ENCODE data around the gene CCP110. TPM values are rescaled to one million over a fixed set of nuclear protein-coding genes. Genes with fewer than 3 reads are reported as not detected.

Gene CCP110
- total and polyA plus RNA-seq, 2 of the 13 experiments (the other 11 are each of a cell fraction or from before 2014, with no cell fraction given): 10.0 to 11.1 TPM

DNA sequence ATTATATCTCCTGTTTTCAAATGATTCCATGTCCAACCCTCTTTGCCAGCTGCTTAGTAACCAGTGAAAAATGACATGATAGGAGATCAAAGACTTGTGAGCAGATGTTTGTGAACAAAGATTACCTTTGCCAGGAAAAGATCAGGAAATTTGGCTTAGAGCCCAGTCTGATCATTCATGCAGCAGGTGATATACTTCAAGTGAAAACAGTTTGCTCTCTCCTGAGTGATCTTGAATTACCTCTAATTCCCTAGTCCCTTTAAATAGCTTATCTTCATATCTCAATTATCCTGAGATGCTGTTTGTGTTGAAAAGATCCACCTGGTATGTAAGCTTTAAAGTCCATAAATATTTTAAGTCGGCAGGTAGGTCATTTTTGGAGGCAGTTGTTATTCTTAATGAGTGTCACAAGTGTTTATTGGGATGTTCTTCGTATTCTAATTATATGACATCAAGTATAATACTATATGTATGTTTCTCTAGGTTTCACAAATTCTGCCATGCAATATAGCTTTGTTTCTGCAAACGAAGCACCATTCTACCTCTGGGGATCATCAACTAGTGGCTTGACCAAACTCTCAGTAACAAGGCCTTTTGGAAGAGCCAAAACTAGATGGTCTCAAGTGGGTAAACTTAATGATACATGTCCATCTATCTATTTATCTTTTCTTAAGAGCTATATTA lies 18.5 kb downstream of the CCP110 start (continued):
- TF ChIP-seq, protein P1, sequence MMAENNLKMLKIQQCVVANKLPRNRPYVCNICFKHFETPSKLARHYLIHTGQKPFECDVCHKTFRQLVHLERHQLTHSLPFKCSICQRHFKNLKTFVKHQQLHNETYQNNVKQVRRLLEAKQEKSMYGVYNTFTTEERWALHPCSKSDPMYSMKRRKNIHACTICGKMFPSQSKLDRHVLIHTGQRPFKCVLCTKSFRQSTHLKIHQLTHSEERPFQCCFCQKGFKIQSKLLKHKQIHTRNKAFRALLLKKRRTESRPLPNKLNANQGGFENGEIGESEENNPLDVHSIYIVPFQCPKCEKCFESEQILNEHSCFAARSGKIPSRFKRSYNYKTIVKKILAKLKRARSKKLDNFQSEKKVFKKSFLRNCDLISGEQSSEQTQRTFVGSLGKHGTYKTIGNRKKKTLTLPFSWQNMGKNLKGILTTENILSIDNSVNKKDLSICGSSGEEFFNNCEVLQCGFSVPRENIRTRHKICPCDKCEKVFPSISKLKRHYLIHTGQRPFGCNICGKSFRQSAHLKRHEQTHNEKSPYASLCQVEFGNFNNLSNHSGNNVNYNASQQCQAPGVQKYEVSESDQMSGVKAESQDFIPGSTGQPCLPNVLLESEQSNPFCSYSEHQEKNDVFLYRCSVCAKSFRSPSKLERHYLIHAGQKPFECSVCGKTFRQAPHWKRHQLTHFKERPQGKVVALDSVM (CRISPR knock-in tag; IDR thresholded peaks at IDR 0.05): no peak
- TF ChIP-seq ZSCAN12 (CRISPR knock-in tag; IDR thresholded peaks at IDR 0.05) (no peak), ZMAT5 (CRISPR knock-in tag; IDR thresholded peaks at IDR 0.05; ENCODE audit: borderline replicate concordance, low read depth) (no peak), MBNL3 (CRISPR knock-in tag; conservative IDR thresholded peaks at IDR 0.05) (no peak), PRDM10 (CRISPR knock-in tag; IDR thresholded peaks at IDR 0.05; ENCODE audit: low read depth) (peak; percentile 51; the same call in 1 of the 2 replicates), MXD4 (CRISPR knock-in tag; IDR thresholded peaks at IDR 0.05) (0 out of 2 replicates have a peak, but pooled peaks have one; percentile 48), ZNF703 (CRISPR knock-in tag; IDR thresholded peaks at IDR 0.05; ENCODE audit: borderline replicate concordance) (no peak), SOX6 (IDR thresholded peaks at IDR 0.05) (no peak), SOX6 (CRISPR knock-in tag; IDR thresholded peaks at IDR 0.05) (peak; percentile 95), ZNF224 (CRISPR knock-in tag; IDR thresholded peaks at IDR 0.05) (no peak), THYN1 (CRISPR knock-in tag; IDR thresholded peaks at IDR 0.05; ENCODE audit: borderline replicate concordance, low read depth) (0 out of 2 replicates have a peak, but pooled peaks have one; percentile 61), SSRP1 (CRISPR knock-in tag; IDR thresholded peaks at IDR 0.05) (no peak), ZBTB43 (CRISPR knock-in tag; conservative IDR thresholded peaks at IDR 0.05) (peak; percentile 99), PAX8 (CRISPR knock-in tag; IDR thresholded peaks at IDR 0.05; ENCODE audit: borderline replicate concordance) (peak; percentile 91; the same call in 1 of the 2 replicates), NONO (IDR thresholded peaks at IDR 0.05) (no peak), NONO (CRISPR knock-in tag; conservative IDR thresholded peaks at IDR 0.05) (no peak; the same call in 1 of the 2 replicates)
- TF ChIP-seq, protein P2, sequence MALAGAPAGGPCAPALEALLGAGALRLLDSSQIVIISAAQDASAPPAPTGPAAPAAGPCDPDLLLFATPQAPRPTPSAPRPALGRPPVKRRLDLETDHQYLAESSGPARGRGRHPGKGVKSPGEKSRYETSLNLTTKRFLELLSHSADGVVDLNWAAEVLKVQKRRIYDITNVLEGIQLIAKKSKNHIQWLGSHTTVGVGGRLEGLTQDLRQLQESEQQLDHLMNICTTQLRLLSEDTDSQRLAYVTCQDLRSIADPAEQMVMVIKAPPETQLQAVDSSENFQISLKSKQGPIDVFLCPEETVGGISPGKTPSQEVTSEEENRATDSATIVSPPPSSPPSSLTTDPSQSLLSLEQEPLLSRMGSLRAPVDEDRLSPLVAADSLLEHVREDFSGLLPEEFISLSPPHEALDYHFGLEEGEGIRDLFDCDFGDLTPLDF (CRISPR knock-in tag; IDR thresholded peaks at IDR 0.05): no peak
- TF ChIP-seq, protein P3, sequence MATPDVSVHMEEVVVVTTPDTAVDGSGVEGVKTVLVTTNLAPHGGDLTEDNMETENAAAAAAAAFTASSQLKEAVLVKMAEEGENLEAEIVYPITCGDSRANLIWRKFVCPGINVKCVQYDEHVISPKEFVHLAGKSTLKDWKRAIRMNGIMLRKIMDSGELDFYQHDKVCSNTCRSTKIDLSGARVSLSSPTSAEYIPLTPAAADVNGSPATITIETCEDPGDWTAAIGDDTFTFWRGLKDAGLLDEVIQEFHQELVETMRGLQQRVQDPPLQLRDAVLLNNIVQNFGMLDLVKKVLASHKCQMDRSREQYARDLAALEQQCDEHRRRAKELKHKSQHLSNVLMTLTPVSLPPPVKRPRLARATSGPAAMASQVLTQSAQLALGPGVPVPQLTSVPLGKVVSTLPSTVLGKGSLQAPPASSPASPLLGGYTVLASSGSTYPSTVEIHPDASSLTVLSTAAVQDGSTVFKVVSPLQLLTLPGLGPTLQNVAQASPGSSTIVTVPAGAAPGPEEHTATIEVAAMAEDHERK (CRISPR knock-in tag; IDR thresholded peaks at IDR 0.05; ENCODE audit: low read depth): no peak; the same call in 1 of the 2 replicates
